HepG2 (cell line): ENCODE data around the gene OTOG. TPM values are rescaled to one million over a fixed set of nuclear protein-coding genes. Genes with fewer than 3 reads are reported as not detected.

Source experiments
- ATAC-seq: fragments of 200-7000 bp; cut with Tn5 transposase; 3 replicates; pipeline ENCODE4 v1.9.1; 2020; ENCODE audit warnings: mild to moderate bottlenecking, moderate library complexity
- BruUV-seq: library from RNA; stranded (reverse); fragments of 400-500 nt; replicated peaks from 2 replicates; lab custom pipeline; 2021; lab: Mats Ljungman, UMichigan
- CTCF ChIA-PET: fragments of 300-600 bp; formaldehyde crosslinking; extraction: SDS; loops from one replicate; lab custom pipeline; 2021; ENCODE audit warnings: low total read pairs, inconsistent platforms, low intra/inter-chr PET ratio; lab: Yijun Ruan, JAX
- POLR2A ChIA-PET: fragments of 350-600 bp; sonication (Branson Sonifier 250); formaldehyde crosslinking; loops from one replicate; lab custom pipeline; 2020; ENCODE audit warnings: antibody characterized with exemption, inconsistent platforms; lab: Yijun Ruan, JAX
- DNase-seq: peaks from one replicate; pipeline ENCODE4 v3.0.0-alpha.2; 2015; ENCODE audit warnings: low spot score
- FAIRE-seq: peaks from 3 replicates; lab custom pipeline; 2011; peaks lifted over from hg19 to GRCh38; lab: Jason Lieb, UNC
- H2AFZ ChIP-seq: one replicate; pipeline ENCODE4 v1.6.1; 2011; ENCODE audit warnings: low read length, inconsistent platforms
- H3K27ac ChIP-seq: fragments of 300-600 bp; 3 replicates; pipeline ENCODE4 v1.8.0; 2011; ENCODE audit warnings: mixed run types, mild to moderate bottlenecking, mixed read lengths, low read length, inconsistent platforms; ENCODE audit not compliant: insufficient read depth; ENCODE audit errors: extremely low read length
- H3K27me3 ChIP-seq, 2 experiments: fragments of 200-600 bp in 1 of 2; 2 replicates in 1 of 2; 3 replicates in 1 of 2; pipeline versions ENCODE4 v1.6.0 to v1.8.0; 2011; ENCODE audit warnings: low read length in 2 of 2, mild to moderate bottlenecking in 2 of 2, moderate library complexity in 2 of 2, inconsistent platforms in 1 of 2; ENCODE audit not compliant: insufficient read depth in 2 of 2, control insufficient read depth in 1 of 2
- H3K36me3 ChIP-seq, 2 experiments: fragments of 200-600 bp in 1 of 2; replicated peaks in 1 of 2; 2 replicates in 1 of 2; 3 replicates in 1 of 2; pipeline versions ENCODE4 v1.5.1 to v1.8.0; 2011; ENCODE audit warnings: low read length in 2 of 2, inconsistent platforms in 1 of 2; ENCODE audit not compliant: insufficient read depth in 2 of 2, control insufficient read depth in 1 of 2
- H3K4me1 ChIP-seq: 2 replicates; pipeline ENCODE4 v1.5.1; 2012; ENCODE audit warnings: low read length, inconsistent platforms; ENCODE audit not compliant: insufficient read depth
- H3K4me2 ChIP-seq: 2 replicates; pipeline ENCODE4 v1.6.0; 2011; ENCODE audit warnings: low read depth, low read length, inconsistent platforms
- H3K4me3 ChIP-seq, 3 experiments: fragments of 200-600 bp in 1 of 3; sonication (generic), shearing (Covaris generic) in 1 of 3; replicated peaks in 1 of 3; 2 replicates each; pipeline ENCODE4 v1.5.1; 2011 to 2016; ENCODE audit warnings: low read length in 3 of 3, inconsistent platforms in 2 of 3, low read depth in 2 of 3, mild to moderate bottlenecking in 2 of 3, control low read depth in 1 of 3, mixed read lengths in 1 of 3; ENCODE audit not compliant: insufficient read depth in 1 of 3
- H3K79me2 ChIP-seq: one replicate; pipeline ENCODE4 v1.6.1; 2011; ENCODE audit warnings: low read length, inconsistent platforms; ENCODE audit not compliant: insufficient read depth
- H3K9ac ChIP-seq: 2 replicates; pipeline ENCODE4 v1.6.0; 2011; ENCODE audit warnings: mild to moderate bottlenecking, low read depth, low read length, inconsistent platforms; ENCODE audit not compliant: insufficient read depth
- H3K9me3 ChIP-seq: 2 replicates; pipeline ENCODE4 v1.5.1; 2012; ENCODE audit warnings: mild to moderate bottlenecking, low read length
- H4K20me1 ChIP-seq: 2 replicates; pipeline ENCODE4 v1.6.0; 2011; ENCODE audit warnings: inconsistent platforms, mild to moderate bottlenecking, low read length, moderate library complexity; ENCODE audit not compliant: insufficient read depth
- BHLHE40 ChIP-seq: IDR thresholded peaks from 2 replicates; pipeline ENCODE4 v1.6.1; 2011; ENCODE audit warnings: low read length, improper control_type of control experiment
- CTCF ChIP-seq: sonication (generic); formaldehyde crosslinking; IDR thresholded peaks from 2 replicates; pipeline ENCODE4 v1.5.0; 2020; ENCODE audit warnings: mild to moderate bottlenecking, missing genetic modification reagents, moderate library complexity
- FUBP1 ChIP-seq: sonication (generic); formaldehyde crosslinking; IDR thresholded peaks from 2 replicates; pipeline ENCODE4 v1.5.1; 2020; ENCODE audit warnings: missing genetic modification reagents, mild to moderate bottlenecking, borderline replicate concordance
- HMG20A ChIP-seq: IDR thresholded peaks from 2 replicates; pipeline ENCODE4 v1.6.1; 2016; ENCODE audit warnings: borderline replicate concordance
- KMT2A ChIP-seq: sonication (generic); formaldehyde crosslinking; IDR thresholded peaks from 2 replicates; pipeline ENCODE4 v1.4.0; 2020; ENCODE audit warnings: missing genetic modification reagents
- MXI1 ChIP-seq: IDR thresholded peaks from 3 replicates; pipeline ENCODE4 v1.6.1; 2012; ENCODE audit warnings: low read depth, low read length, inconsistent platforms, borderline replicate concordance
- NCOA1 ChIP-seq: sonication (generic); formaldehyde crosslinking; IDR thresholded peaks from 2 replicates; pipeline ENCODE4 v1.9.0; 2021; ENCODE audit warnings: missing genetic modification reagents
- NFE2 ChIP-seq: sonication (generic); formaldehyde crosslinking; IDR thresholded peaks from 2 replicates; pipeline ENCODE4 v1.4.0; 2020; ENCODE audit warnings: missing genetic modification reagents
- RAD21 ChIP-seq: fragments of 450-650 bp; formaldehyde crosslinking; IDR thresholded peaks from 2 replicates; pipeline ENCODE4 v1.5.0; 2020; ENCODE audit warnings: mild to moderate bottlenecking
- SMC3 ChIP-seq: IDR thresholded peaks from 2 replicates; pipeline ENCODE4 v1.6.1; 2011; ENCODE audit warnings: low read length, improper control_type of control experiment
- STAG1 ChIP-seq: sonication (generic); formaldehyde crosslinking; IDR thresholded peaks from 2 replicates; pipeline ENCODE4 v1.4.0; 2020; ENCODE audit warnings: missing genetic modification reagents
- XRCC5 ChIP-seq: fragments of 200-400 bp; formaldehyde crosslinking; optimal IDR thresholded peaks from 2 replicates; pipeline ENCODE3; 2017; ENCODE audit warnings: mild to moderate bottlenecking, low read length
- YY1 ChIP-seq: IDR thresholded peaks from 2 replicates; pipeline ENCODE4 v1.6.1; 2011; ENCODE audit warnings: low read length, low read depth, moderate library complexity, mild to moderate bottlenecking; ENCODE audit not compliant: insufficient read depth, insufficient replicate concordance
- ZC3H13 ChIP-seq: sonication (generic); formaldehyde crosslinking; IDR thresholded peaks from 2 replicates; pipeline ENCODE4 v1.8.1; 2023; ENCODE audit warnings: mild to moderate bottlenecking, missing genetic modification reagents, moderate library complexity
- ZFX ChIP-seq: sonication (generic); formaldehyde crosslinking; IDR thresholded peaks from 2 replicates; pipeline ENCODE4 v1.4.0; 2020; ENCODE audit warnings: mild to moderate bottlenecking, low read depth, missing genetic modification reagents, moderate library complexity
- ZKSCAN1 ChIP-seq: fragments of 150-350 bp; IDR thresholded peaks from 2 replicates; pipeline ENCODE4 v1.6.1; 2014; ENCODE audit warnings: low read length
- ZNF501 ChIP-seq: sonication (generic); formaldehyde crosslinking; IDR thresholded peaks from 2 replicates; pipeline ENCODE4 v1.5.1; 2020; ENCODE audit warnings: mild to moderate bottlenecking, moderate library complexity, missing genetic modification reagents
- ZNF574 ChIP-seq: sonication (generic); formaldehyde crosslinking; IDR thresholded peaks from 2 replicates; pipeline ENCODE4 v1.4.0; 2020; ENCODE audit warnings: missing genetic modification reagents
- WGBS: methylation state at CpG from one replicate; pipeline ENCODE4 v1.1.6; 2017; ENCODE audit warnings: low lambda C conversion rate; 5-methylcytosine and 5-hydroxymethylcytosine counted together
- in situ Hi-C: cut with HindIII; loops from 2 replicates; pipeline ENCODE4 v1.10.0; 2017; ENCODE audit warnings: low pct_unique_long_range_greater_than_20kb; ENCODE audit not compliant: extremely low pct_ligation_motif_present
- intact Hi-C: fragments of 100-400 bp; cut with micrococcal nuclease; formaldehyde crosslinking; loops from one replicate; pipeline ENCODE4 v1.10.0; 2022; ENCODE audit not compliant: unreplicated experiment
- polyA plus RNA-seq, 8 experiments: library from polyadenylated mRNA; depleted of rRNA in 3 of 8; stranded (reverse) in 7 of 8; unstranded in 1 of 8; fragments of >200 nt; fragmentation: Illumina TruSeq in 4 of 8; extraction: Trizol in 4 of 8; gene quantifications; 2 replicates each; pipeline versions ENCODE4 v1.2.1 to v1.2.3, GENCODE V29; 2011 to 2016; ENCODE audit warnings: low read depth in 4 of 8, missing spikeins in 1 of 8, mixed read lengths in 1 of 8; ENCODE audit not compliant: insufficient read depth in 1 of 8
- total RNA-seq, 5 experiments: library from RNA; depleted of rRNA; stranded (reverse); fragments of >200 nt; fragmentation: Illumina TruSeq; extraction: Trizol; gene quantifications; 2 replicates each; pipeline ENCODE4 v1.2.3, GENCODE V29; 2016; ENCODE audit warnings: low read depth in 1 of 5

OTOG gene
- total and polyA plus RNA-seq, 2 of the 13 experiments (the other 11 are each of a cell fraction or from before 2014, with no cell fraction given) = not detected

- Histone ChIP-seq H3K27ac (no peak overlapping the region), H3K27me3 (peaks cover 0 to 28% of the 10 kb centered on the region in 2 experiments; a peak in 4 of 5 replicates), H3K9me3 (no peaks in the 10 kb centered on the region), H4K20me1 (no peaks in the 10 kb centered on the region), H2AFZ (no peak overlapping the region), H3K79me2 (no peaks in the 10 kb centered on the region), H3K36me3 (no peaks in the 10 kb centered on the region), H3K4me3 (no peak overlapping the region), H3K9ac (no peak overlapping the region), H3K4me2 (no peak overlapping the region), H3K4me1 (peaks cover 27% of the 10 kb centered on the region)
- ATAC-seq = peak; percentile 88
- in situ Hi-C loops = no loop called here
- 0% methylated on average over 1 of the region's 9 CpGs for WGBS
- peak; percentile 23 for DNase-seq
- ChIA-PET CTCF (interaction anchor here (1.2 to 2.3 kb wide), 3 partner anchors 139 to 144 kb away, joined by 5 to 13 read pairs (median 11); partner anchors contain the start of gene KCNJ11), POLR2A (no interaction called here)
- BruUV-seq = no TSS peak
- intact Hi-C loops = loop anchor here (1.0 kb wide), 1 partner anchor 142 kb away; no protein-coding TSS in a partner anchor
- no peak for FAIRE-seq
- TF ChIP-seq SMC3 = peak; percentile 49
- TF ChIP-seq YY1 = no peak
- TF ChIP-seq ZKSCAN1 = no peak
- TF ChIP-seq HMG20A (CRISPR knock-in tag) = no peak
- no peak for TF ChIP-seq BHLHE40
- TF ChIP-seq XRCC5 = peak; percentile 38
- 0 out of 2 replicates have a peak, but pooled peaks have one; percentile 20 for TF ChIP-seq ZNF574 (CRISPR knock-in tag)
- TF ChIP-seq RAD21 (CRISPR knock-in tag) = peak; percentile 74
- TF ChIP-seq MXI1 = no peak
- no peak for TF ChIP-seq NCOA1 (CRISPR knock-in tag)
- no peak for TF ChIP-seq KMT2A (CRISPR knock-in tag)
- TF ChIP-seq STAG1 (CRISPR knock-in tag) = peak; percentile 80
- TF ChIP-seq ZFX (CRISPR knock-in tag) = peak; percentile 34; the same call in 1 of the 2 replicates
- no peak for TF ChIP-seq ZC3H13 (CRISPR knock-in tag)
- no peak for TF ChIP-seq NFE2 (CRISPR knock-in tag)
- no peak for TF ChIP-seq FUBP1
- no peak for TF ChIP-seq ZNF501
- TF ChIP-seq CTCF = peak; percentile 77
These were observed 18.8 kb upstream of the OTOG start for GRCh38 chr11:17528181-17528691.
